GM19023 (cell line): ENCODE results near the gene ASB2.

Source experiments
- ATAC-seq: cut with Tn5 transposase; IDR thresholded peaks from one replicate; pipeline ENCODE4 v1.9.1; 2021; ENCODE audit warnings: mild to moderate bottlenecking, moderate library complexity; ENCODE audit not compliant: unreplicated experiment

Gene ASB2

GRCh38 chr14:93981316-93982229, 5.2 kb upstream of the ASB2 start:
- ATAC-seq, result no peak

GRCh38 chr14:93980456-93981201, 4.3 kb upstream of the ASB2 start:
- ATAC-seq, result no peak

GRCh38 chr14:93978735-93979134, 2.4 kb upstream of the ASB2 start:
- ATAC-seq, result no peak

GRCh38 chr14:93977790-93978581, 1.6 kb upstream of the ASB2 start:
- peak; percentile 48 for ATAC-seq

GRCh38 chr14:93977171-93977570, 801 bp upstream of the ASB2 start:
- ATAC-seq, result no peak

- ATAC-seq, result peak; percentile 60
Observed at GRCh38 chr14:93975791-93976476, 436 bp downstream of the ASB2 start.

- ATAC-seq, result no peak
Observed at GRCh38 chr14:93974833-93975232, 1.5 kb downstream of the ASB2 start.

GRCh38 chr14:93974299-93974698, 2.1 kb downstream of the ASB2 start:
- no peak for ATAC-seq

GRCh38 chr14:93973607-93974006, 2.8 kb downstream of the ASB2 start:
- ATAC-seq, result no peak

GRCh38 chr14:93972618-93973205, 3.7 kb downstream of the ASB2 start:
- no peak for ATAC-seq

- ATAC-seq, result no peak
Observed at GRCh38 chr14:93971635-93972027, 4.7 kb downstream of the ASB2 start.

GRCh38 chr14:93970965-93971634, 5.3 kb downstream of the ASB2 start:
- peak; percentile 37 for ATAC-seq

GRCh38 chr14:93970585-93970964, 5.8 kb downstream of the ASB2 start:
- ATAC-seq, result no peak

GRCh38 chr14:93969082-93969828, 7.1 kb downstream of the ASB2 start:
- ATAC-seq, result no peak

GRCh38 chr14:93967637-93968250, 8.6 kb downstream of the ASB2 start:
- ATAC-seq, result peak; percentile 30

GRCh38 chr14:93965946-93966474, 10.4 kb downstream of the ASB2 start:
- no peak for ATAC-seq

- ATAC-seq, result no peak
Observed at GRCh38 chr14:93965287-93965821, 11.0 kb downstream of the ASB2 start.

- ATAC-seq, result no peak
Observed at GRCh38 chr14:93964820-93965286, 11.5 kb downstream of the ASB2 start.
